ENCODE measurements around the gene ARHGAP31.

GRCh38 chr3:119380697-119381096 is 86.5 kb downstream of the ARHGAP31 start:
- no peak for TF ChIP-seq ZFP30 (CRISPR knock-in tag; IDR thresholded peaks at IDR 0.05)
- no peak for TF ChIP-seq SNAI2 (CRISPR knock-in tag; IDR thresholded peaks at IDR 0.05)
- TF ChIP-seq ARNTL (CRISPR knock-in tag; IDR thresholded peaks at IDR 0.05; ENCODE audit: borderline replicate concordance, low read depth), result no peak
- TF ChIP-seq ZFP3 (CRISPR knock-in tag; IDR thresholded peaks at IDR 0.05), result no peak
- TF ChIP-seq BACH2 (CRISPR knock-in tag; IDR thresholded peaks at IDR 0.05; ENCODE audit: borderline replicate concordance), result no peak
- TF ChIP-seq PATZ1 (CRISPR knock-in tag; IDR thresholded peaks at IDR 0.05; ENCODE audit: borderline replicate concordance), result no peak
- no peak for TF ChIP-seq CREB5 (CRISPR knock-in tag; IDR thresholded peaks at IDR 0.05; ENCODE audit: low read depth)
- no peak for TF ChIP-seq TOX (CRISPR knock-in tag; IDR thresholded peaks at IDR 0.05; ENCODE audit: borderline replicate concordance)
- TF ChIP-seq TCF4 (CRISPR knock-in tag; IDR thresholded peaks at IDR 0.05; ENCODE audit: borderline replicate concordance), result no peak
- no peak for TF ChIP-seq ZC3H10 (CRISPR knock-in tag; IDR thresholded peaks at IDR 0.05)
- TF ChIP-seq GLIS3 (CRISPR knock-in tag; IDR thresholded peaks at IDR 0.05), result no peak
- TF ChIP-seq POU6F1 (CRISPR knock-in tag; IDR thresholded peaks at IDR 0.05; ENCODE audit: borderline replicate concordance, low read depth), result no peak

All from SK-N-SH treated with all-trans-retinoic acid at 6 μM for 48 hours (cell line).